ENCODE data around the gene FOXJ1. TPM values are rescaled to one million over a fixed set of nuclear protein-coding genes. Genes with fewer than 3 reads are reported as not detected.

Gene FOXJ1
- total and polyA plus RNA-seq, 2 of the 13 experiments (the other 11 are each of a cell fraction or from before 2014, with no cell fraction given) = 0.98 to 1.6 TPM

DNA sequence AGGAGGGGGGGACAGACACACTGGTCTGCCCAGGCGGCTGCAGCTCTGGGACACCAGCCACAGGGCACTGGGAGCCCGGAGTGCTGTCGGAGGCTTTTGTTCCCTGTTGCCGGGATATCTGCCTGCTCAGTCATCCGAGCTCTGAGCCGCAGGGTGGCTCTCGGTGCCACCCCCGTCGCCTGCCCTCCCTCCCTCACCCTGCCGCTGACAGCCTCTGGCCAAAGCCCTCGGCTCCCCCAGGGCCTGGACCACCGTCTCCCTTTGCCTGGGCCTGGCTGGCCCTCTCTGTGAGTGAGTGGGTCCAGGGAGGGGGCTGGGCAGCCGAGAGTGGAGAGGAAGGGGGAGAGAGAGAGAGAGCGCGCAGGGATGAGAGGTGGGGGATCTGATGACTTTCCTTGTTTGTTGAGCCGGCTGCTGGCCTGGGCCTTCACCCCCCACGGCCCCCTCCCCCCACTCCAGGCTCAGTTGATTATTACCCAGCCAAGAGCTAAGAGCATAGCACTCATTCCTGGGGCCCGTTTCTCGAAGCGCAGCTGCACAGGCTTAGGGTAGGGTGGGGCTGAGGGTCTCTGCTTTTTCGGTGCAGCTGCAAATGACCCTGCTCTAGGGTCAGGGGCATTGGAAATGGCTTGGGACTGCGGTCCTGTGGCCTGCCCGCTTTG, 2.7 kb downstream of the FOXJ1 start (continued):
- TF ChIP-seq, protein P1, sequence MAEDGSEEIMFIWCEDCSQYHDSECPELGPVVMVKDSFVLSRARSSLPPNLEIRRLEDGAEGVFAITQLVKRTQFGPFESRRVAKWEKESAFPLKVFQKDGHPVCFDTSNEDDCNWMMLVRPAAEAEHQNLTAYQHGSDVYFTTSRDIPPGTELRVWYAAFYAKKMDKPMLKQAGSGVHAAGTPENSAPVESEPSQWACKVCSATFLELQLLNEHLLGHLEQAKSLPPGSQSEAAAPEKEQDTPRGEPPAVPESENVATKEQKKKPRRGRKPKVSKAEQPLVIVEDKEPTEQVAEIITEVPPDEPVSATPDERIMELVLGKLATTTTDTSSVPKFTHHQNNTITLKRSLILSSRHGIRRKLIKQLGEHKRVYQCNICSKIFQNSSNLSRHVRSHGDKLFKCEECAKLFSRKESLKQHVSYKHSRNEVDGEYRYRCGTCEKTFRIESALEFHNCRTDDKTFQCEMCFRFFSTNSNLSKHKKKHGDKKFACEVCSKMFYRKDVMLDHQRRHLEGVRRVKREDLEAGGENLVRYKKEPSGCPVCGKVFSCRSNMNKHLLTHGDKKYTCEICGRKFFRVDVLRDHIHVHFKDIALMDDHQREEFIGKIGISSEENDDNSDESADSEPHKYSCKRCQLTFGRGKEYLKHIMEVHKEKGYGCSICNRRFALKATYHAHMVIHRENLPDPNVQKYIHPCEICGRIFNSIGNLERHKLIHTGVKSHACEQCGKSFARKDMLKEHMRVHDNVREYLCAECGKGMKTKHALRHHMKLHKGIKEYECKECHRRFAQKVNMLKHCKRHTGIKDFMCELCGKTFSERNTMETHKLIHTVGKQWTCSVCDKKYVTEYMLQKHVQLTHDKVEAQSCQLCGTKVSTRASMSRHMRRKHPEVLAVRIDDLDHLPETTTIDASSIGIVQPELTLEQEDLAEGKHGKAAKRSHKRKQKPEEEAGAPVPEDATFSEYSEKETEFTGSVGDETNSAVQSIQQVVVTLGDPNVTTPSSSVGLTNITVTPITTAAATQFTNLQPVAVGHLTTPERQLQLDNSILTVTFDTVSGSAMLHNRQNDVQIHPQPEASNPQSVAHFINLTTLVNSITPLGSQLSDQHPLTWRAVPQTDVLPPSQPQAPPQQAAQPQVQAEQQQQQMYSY (CRISPR knock-in tag; IDR thresholded peaks at IDR 0.05) = 0 out of 2 replicates have a peak, but pooled peaks have one; percentile 1
- no peak; the same call in 1 of the 2 replicates for TF ChIP-seq SRY (CRISPR knock-in tag; IDR thresholded peaks at IDR 0.05)
- TF ChIP-seq, protein P2, sequence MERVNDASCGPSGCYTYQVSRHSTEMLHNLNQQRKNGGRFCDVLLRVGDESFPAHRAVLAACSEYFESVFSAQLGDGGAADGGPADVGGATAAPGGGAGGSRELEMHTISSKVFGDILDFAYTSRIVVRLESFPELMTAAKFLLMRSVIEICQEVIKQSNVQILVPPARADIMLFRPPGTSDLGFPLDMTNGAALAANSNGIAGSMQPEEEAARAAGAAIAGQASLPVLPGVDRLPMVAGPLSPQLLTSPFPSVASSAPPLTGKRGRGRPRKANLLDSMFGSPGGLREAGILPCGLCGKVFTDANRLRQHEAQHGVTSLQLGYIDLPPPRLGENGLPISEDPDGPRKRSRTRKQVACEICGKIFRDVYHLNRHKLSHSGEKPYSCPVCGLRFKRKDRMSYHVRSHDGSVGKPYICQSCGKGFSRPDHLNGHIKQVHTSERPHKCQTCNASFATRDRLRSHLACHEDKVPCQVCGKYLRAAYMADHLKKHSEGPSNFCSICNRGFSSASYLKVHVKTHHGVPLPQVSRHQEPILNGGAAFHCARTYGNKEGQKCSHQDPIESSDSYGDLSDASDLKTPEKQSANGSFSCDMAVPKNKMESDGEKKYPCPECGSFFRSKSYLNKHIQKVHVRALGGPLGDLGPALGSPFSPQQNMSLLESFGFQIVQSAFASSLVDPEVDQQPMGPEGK (CRISPR knock-in tag; IDR thresholded peaks at IDR 0.05) = peak; percentile 97
- peak; percentile 95 for TF ChIP-seq ZNF746 (CRISPR knock-in tag; IDR thresholded peaks at IDR 0.05)
- TF ChIP-seq, protein P3, sequence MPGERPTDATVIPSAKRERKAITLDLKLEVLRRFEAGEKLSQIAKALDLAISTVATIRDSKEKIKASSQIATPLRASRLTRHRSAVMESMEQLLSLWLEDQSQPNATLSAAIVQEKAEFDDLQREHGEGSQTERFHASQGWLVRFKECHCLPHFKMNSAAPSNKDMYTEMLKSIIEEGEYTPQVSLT (CRISPR knock-in tag; IDR thresholded peaks at IDR 0.05; ENCODE audit: borderline replicate concordance, low read depth) = no peak; the same call in 1 of the 2 replicates
- TF ChIP-seq, protein P4, sequence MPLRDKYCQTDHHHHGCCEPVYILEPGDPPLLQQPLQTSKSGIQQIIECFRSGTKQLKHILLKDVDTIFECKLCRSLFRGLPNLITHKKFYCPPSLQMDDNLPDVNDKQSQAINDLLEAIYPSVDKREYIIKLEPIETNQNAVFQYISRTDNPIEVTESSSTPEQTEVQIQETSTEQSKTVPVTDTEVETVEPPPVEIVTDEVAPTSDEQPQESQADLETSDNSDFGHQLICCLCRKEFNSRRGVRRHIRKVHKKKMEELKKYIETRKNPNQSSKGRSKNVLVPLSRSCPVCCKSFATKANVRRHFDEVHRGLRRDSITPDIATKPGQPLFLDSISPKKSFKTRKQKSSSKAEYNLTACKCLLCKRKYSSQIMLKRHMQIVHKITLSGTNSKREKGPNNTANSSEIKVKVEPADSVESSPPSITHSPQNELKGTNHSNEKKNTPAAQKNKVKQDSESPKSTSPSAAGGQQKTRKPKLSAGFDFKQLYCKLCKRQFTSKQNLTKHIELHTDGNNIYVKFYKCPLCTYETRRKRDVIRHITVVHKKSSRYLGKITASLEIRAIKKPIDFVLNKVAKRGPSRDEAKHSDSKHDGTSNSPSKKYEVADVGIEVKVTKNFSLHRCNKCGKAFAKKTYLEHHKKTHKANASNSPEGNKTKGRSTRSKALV (CRISPR knock-in tag; IDR thresholded peaks at IDR 0.05) = peak; percentile 82
- peak; percentile 70; the same call in 1 of the 2 replicates for TF ChIP-seq CHD2 (IDR thresholded peaks at IDR 0.05; ENCODE audit: low read depth, low read length)
- TF ChIP-seq NFRKB (IDR thresholded peaks at IDR 0.05) = no peak
- peak; percentile 78; the same call in 1 of the 2 replicates for TF ChIP-seq ZNF546 (CRISPR knock-in tag; conservative IDR thresholded peaks at IDR 0.05)
- 0 out of 2 replicates have a peak, but pooled peaks have one; percentile 54 for TF ChIP-seq ZNF749 (CRISPR knock-in tag; IDR thresholded peaks at IDR 0.05; ENCODE audit: borderline replicate concordance)
- peak; percentile 59 for TF ChIP-seq HNF4A (CRISPR knock-in tag; IDR thresholded peaks at IDR 0.05)
- TF ChIP-seq, protein P5, sequence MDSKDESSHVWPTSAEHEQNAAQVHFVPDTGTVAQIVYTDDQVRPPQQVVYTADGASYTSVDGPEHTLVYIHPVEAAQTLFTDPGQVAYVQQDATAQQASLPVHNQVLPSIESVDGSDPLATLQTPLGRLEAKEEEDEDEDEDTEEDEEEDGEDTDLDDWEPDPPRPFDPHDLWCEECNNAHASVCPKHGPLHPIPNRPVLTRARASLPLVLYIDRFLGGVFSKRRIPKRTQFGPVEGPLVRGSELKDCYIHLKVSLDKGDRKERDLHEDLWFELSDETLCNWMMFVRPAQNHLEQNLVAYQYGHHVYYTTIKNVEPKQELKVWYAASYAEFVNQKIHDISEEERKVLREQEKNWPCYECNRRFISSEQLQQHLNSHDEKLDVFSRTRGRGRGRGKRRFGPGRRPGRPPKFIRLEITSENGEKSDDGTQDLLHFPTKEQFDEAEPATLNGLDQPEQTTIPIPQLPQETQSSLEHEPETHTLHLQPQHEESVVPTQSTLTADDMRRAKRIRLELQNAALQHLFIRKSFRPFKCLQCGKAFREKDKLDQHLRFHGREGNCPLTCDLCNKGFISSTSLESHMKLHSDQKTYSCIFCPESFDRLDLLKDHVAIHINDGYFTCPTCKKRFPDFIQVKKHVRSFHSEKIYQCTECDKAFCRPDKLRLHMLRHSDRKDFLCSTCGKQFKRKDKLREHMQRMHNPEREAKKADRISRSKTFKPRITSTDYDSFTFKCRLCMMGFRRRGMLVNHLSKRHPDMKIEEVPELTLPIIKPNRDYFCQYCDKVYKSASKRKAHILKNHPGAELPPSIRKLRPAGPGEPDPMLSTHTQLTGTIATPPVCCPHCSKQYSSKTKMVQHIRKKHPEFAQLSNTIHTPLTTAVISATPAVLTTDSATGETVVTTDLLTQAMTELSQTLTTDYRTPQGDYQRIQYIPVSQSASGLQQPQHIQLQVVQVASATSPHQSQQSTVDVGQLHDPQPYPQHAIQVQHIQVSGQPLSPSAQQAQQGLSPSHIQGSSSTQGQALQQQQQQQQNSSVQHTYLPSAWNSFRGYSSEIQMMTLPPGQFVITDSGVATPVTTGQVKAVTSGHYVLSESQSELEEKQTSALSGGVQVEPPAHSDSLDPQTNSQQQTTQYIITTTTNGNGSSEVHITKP (CRISPR knock-in tag; IDR thresholded peaks at IDR 0.05; ENCODE audit: low read depth) = 0 out of 2 replicates have a peak, but pooled peaks have one; percentile 21
- TF ChIP-seq PCBP2 (optimal IDR thresholded peaks at IDR 0.05; ENCODE audit: low read depth, low read length, poor library complexity, severe bottlenecking) = no peak
- TF ChIP-seq, protein P6, sequence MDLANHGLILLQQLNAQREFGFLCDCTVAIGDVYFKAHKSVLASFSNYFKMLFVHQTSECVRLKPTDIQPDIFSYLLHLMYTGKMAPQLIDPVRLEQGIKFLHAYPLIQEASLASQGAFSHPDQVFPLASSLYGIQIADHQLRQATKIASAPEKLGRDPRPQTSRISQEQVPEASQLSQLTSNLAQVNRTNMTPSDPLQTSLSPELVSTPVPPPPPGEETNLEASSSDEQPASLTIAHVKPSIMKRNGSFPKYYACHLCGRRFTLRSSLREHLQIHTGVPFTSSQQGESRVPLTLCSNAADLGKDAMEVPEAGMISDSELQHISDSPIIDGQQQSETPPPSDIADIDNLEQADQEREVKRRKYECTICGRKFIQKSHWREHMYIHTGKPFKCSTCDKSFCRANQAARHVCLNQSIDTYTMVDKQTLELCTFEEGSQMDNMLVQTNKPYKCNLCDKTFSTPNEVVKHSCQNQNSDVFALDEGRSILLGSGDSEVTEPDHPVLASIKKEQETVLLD (CRISPR knock-in tag; IDR thresholded peaks at IDR 0.05; ENCODE audit: low read depth) = no peak
- TF ChIP-seq FOSL2 (CRISPR knock-in tag; IDR thresholded peaks at IDR 0.05) = peak; percentile 72
